RPMI7951 (cell line): ENCODE data around the gene GALNT14. TPM values are rescaled to one million over a fixed set of nuclear protein-coding genes. Genes with fewer than 3 reads are reported as not detected.
A peak's percentile ranks its signal among the peaks of the same experiment; 100 is the strongest.

Source experiments
- DNase-seq: peaks from one replicate; pipeline ENCODE4 v3.0.0-alpha.2; 2012; ENCODE audit warnings: low read depth
- total RNA-seq: library from RNA; depleted of rRNA; stranded (reverse); fragments of >200 nt; shearing (Covaris generic); gene quantifications from 2 replicates; pipeline ENCODE4 v1.2.3, GENCODE V29; 2014

Gene GALNT14
- total RNA-seq, 1 experiment from 2014 or later, result 1.7 TPM

GRCh38 chr2:30903326-30903725, 234.9 kb downstream of the GALNT14 start:
- DNase-seq, result no peak

DNA sequence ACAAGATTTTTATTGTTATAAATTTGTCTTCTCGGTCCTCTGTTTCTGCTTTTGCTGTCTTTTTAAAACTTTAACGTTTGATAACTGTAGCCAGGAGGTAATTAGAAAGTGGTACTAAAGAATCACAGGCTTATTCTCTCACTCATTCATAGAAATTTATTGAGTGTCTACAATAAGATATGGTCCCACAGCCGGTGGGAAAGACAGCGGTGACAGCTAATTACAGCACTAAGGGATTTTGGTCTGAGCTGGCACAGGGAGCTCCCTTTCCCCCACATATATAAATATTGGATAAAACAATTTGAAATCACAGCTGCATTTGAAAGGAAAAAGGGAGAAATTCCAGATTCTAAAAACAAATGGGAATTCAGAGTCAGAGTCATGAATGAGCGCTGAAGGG, 237.9 kb downstream of the GALNT14 start:
- no peak for DNase-seq

- no peak for DNase-seq
These were observed 238.7 kb downstream of the GALNT14 start for GRCh38 chr2:30899516-30900054.

DNA sequence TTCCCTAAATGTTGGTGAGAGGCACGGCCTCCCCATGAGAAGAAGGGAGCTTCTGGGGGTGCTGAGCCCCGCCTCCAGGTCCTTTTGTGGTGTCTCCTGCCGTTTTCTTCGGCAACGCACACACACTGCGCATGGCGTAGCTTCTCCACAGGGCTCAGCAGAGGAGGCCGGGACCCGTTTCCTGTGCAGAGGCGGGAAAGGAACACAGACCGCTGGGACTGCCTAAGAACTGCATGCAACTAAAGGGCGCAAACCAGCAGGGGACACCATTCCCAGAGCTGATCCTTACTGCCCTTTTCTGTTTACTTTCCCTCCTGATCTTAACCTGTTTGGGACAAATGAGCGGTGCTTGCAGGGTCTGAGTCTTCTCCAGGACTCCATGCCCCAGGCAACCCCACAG, 240.7 kb downstream of the GALNT14 start:
- DNase-seq, result no peak

DNA sequence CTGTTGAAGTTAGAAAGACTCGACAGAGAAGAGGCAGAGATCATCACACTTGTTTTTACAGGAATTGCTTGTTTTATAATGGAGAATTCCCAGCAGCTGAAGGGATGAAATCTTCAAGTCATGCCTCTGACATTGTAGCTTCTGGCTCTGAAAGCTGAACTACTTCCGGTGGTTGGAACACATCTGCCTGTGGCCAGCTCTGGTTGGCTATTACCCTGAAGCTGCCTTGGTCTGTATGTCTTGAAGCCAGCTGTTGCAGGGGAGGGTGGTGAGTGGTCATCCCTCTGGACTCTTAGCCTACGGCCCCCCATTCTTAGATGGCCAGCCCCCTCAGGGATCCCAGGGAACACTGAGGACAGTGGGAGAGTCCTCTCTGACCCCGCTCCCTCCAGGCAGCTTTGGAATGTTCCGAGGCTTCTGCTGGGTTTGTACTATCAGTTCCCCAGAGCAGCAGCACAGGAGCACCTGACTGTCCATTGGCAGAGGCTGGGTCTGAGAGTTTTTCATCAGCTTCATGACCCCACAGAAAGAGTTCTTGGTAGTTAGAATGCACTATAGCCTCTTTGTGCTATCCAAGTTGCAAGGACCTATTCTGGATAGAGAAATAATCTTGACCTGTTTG, 243.6 kb downstream of the GALNT14 start:
- DNase-seq, result peak; percentile 5

- no peak for DNase-seq
These were observed 249.3 kb downstream of the GALNT14 start for GRCh38 chr2:30888852-30889409.

- DNase-seq, result no peak
These were observed 252.2 kb downstream of the GALNT14 start for GRCh38 chr2:30886080-30886479.

GRCh38 chr2:30883822-30884221, 254.4 kb downstream of the GALNT14 start:
- no peak for DNase-seq

DNA sequence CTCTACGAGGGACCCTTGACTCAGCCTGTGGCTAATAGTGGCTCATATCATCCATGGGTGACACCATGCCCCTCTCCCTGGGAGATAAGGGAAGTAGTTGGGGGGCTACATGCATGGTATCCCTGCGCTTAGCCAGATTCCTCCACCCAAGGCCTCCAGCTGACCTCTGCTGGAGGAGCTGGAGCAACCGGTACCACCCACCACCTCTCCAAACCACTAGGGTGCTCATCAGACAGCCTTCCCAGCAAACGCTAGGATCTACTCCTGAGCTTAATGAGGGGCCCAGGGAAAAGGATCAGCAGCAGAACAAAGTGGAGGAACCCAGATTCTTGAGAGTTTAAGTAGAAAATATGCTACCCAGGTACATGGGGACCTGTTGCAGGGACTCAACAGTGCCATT, 255.1 kb downstream of the GALNT14 start:
- DNase-seq, result no peak

- DNase-seq, result no peak
These were observed 257.7 kb downstream of the GALNT14 start for GRCh38 chr2:30880516-30880915.

- no peak for DNase-seq
These were observed 260.4 kb downstream of the GALNT14 start for GRCh38 chr2:30877833-30878232.

GRCh38 chr2:30872797-30873196, 265.4 kb downstream of the GALNT14 start:
- no peak for DNase-seq

DNA sequence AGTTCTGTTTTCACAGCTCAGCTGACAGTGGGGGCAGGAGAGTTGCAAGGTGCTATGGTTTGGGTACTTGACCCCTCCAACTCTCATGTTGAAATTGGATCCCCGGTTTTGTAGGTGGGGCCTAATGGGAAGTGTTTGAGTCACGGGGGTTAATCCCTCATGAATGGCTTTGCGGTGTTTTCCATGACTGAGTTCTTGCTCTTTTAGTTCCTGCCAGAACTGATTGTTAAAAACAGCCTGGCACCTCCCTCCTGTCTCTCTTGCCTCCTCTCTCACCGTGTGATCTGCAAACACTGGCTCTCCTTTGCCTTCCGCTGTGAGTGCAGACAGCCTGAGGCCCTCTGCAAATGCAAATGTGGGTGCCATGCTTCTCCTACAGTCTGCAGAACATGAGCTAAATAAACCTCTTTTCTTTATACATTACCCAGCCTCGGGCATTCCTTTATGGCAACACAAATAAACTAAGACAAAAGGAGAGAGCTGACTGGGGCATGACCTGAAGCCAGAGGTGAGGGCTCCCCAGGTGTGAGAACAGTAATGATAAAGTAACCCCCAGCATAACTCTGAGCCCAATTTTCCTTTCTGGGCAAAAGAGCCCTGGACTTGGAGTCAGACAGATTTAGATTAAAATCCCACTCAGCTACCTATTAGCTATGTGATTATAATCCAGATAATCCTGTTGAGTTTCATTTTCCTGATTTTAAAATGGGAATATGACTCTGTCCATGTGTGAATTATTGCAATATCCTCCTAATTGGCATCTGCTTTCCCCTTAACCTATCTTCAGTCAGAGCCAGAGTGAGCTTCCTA, 266.1 kb downstream of the GALNT14 start:
- peak; percentile 19 for DNase-seq

DNA sequence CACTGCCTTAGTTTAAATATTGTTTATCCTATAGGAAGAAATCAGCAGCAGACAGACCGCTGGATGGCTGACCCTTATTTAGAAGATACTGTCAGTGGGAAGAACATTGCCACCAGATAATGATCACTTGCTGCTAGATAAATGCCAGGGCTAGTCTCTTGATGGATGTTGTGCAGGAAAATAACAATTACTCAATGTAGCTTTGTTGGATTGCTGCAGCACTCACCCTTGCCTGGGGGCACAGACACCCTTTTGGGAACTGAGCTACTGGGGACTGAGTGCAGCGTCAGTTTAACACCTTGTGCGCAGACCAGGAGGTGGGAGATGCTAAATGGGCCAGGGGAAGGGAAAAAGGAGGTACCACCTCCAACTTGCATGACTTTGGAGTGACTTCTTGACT, 266.8 kb downstream of the GALNT14 start:
- DNase-seq, result no peak

- no peak for DNase-seq
These were observed 268.3 kb downstream of the GALNT14 start for GRCh38 chr2:30869988-30870387.

GRCh38 chr2:30867385-30867784, 270.9 kb downstream of the GALNT14 start:
- DNase-seq, result peak; percentile 31

- DNase-seq, result no peak
These were observed 271.3 kb downstream of the GALNT14 start for GRCh38 chr2:30866974-30867373.

DNA sequence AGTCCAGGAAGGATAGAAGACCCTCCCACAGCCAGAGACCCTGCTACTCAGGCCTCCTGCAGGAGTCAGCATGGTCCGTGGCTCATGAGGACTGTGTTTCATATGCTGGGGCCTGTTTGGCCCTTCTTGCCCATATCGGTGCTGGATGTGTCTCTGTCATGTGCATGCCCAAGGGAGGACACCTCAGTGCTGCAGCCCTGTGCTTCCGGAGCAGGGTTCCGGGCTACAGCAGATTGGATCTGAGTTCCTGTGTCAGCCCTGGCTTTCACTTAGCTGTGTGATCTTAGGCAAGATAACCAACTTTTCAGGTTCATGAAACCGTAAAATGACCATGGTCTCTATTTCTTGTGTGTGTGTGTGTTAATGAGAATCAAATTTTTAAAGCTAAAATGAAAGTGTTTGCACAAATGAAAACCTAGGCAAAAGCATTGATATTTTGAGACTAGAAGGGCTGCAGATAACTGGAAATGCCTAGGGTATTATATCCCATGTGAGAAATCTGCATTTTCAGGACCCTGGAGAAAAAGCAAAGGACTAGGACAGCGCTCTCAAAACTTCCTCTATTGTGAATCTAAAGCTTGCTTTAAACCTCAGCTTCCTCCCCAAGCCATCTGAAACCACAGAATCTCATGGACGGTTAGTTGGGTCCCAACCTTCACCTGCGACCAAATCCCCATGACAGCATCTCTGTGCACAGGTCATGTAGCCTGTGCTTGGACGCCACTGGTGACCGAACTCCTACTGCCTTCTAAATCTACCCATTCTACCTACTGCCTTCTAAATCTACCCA, 272.2 kb downstream of the GALNT14 start:
- DNase-seq, result no peak

GRCh38 chr2:30865243-30865642, 273.0 kb downstream of the GALNT14 start:
- no peak for DNase-seq

DNA sequence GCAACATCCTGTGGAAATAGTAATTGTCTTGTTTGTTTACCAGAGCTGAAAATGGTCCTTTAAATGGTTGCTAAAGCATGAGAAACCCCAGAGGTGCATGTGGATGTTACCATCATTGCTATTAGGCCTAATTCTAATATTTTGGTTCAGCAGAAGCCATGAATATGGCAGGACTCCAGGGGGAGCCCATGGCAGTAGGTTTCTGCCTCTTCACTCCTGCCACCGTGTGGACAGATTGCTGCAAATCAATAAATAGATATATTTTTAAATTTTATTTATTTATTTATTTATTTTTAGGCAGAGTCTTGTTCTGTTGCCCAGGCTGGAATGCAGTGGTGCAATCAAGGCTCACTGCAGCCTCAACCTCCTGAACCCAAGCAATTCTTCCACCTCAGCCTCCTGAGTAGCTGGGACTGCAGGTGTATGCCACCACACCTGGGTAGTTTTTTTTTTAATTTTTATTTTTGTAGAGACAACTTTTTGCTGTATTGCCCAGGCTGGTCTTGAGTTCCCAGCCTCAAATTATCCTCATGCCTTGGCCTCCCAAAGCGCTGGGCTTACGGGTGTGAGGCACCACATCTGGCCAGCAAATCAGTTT, 276.1 kb downstream of the GALNT14 start:
- DNase-seq, result peak; percentile 72

- DNase-seq, result no peak
These were observed 277.5 kb downstream of the GALNT14 start for GRCh38 chr2:30860726-30861125.
